ENCODE results near the gene GAB3.

GRCh38 chrX:154654372-154654771 is 96.5 kb downstream of the GAB3 start:
- TF ChIP-seq, protein P1, sequence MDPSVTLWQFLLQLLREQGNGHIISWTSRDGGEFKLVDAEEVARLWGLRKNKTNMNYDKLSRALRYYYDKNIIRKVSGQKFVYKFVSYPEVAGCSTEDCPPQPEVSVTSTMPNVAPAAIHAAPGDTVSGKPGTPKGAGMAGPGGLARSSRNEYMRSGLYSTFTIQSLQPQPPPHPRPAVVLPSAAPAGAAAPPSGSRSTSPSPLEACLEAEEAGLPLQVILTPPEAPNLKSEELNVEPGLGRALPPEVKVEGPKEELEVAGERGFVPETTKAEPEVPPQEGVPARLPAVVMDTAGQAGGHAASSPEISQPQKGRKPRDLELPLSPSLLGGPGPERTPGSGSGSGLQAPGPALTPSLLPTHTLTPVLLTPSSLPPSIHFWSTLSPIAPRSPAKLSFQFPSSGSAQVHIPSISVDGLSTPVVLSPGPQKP (IDR thresholded peaks at IDR 0.05; ENCODE audit: borderline replicate concordance, low read depth, low read length), result no peak
- TF ChIP-seq CTCF (conservative IDR thresholded peaks at IDR 0.05; ENCODE audit: low read depth, low read length) (no peak), POLR2A (IDR thresholded peaks at IDR 0.05; ENCODE audit: low read depth, low read length) (no peak)
